ENCODE results near the gene ARHGAP27.
"Not testable (repeated sequence)": the region's sequence is repeated elsewhere in the genome, so short reads cannot be mapped to it uniquely, and the experiment has no call there.

ARHGAP27 gene

GRCh38 chr17:45361976-45362375 is 70.7 kb downstream of the ARHGAP27 start:
- no peak for DNase-seq

- DNase-seq, result no peak
These were observed 71.2 kb downstream of the ARHGAP27 start for GRCh38 chr17:45361451-45361850.

- DNase-seq, result no peak
These were observed 75.2 kb downstream of the ARHGAP27 start for GRCh38 chr17:45357364-45357997.

- no peak for DNase-seq
These were observed 77.6 kb downstream of the ARHGAP27 start for GRCh38 chr17:45355087-45355486.

- DNase-seq, result no peak
These were observed 79.6 kb downstream of the ARHGAP27 start for GRCh38 chr17:45353043-45353442.

GRCh38 chr17:45351831-45352230 is 80.8 kb downstream of the ARHGAP27 start:
- DNase-seq, result no peak

- no peak for DNase-seq
These were observed 85.2 kb downstream of the ARHGAP27 start for GRCh38 chr17:45347444-45347843.

GRCh38 chr17:45346216-45347015 is 86.3 kb downstream of the ARHGAP27 start:
- peak; percentile 40 for DNase-seq

- DNase-seq, result peak; percentile 93
These were observed 87.0 kb downstream of the ARHGAP27 start for GRCh38 chr17:45345554-45346215.

- no peak for DNase-seq
These were observed 87.5 kb downstream of the ARHGAP27 start for GRCh38 chr17:45345246-45345553.

- not testable (repeated sequence) for DNase-seq
These were observed 88.6 kb downstream of the ARHGAP27 start for GRCh38 chr17:45343967-45344664.
